ENCODE measurements around the gene PEX1.
A peak's percentile ranks its signal among the peaks of the same experiment; 100 is the strongest.
"Not testable (repeated sequence)": the region's sequence is repeated elsewhere in the genome, so short reads cannot be mapped to it uniquely, and the experiment has no call there.

Gene PEX1

DNA sequence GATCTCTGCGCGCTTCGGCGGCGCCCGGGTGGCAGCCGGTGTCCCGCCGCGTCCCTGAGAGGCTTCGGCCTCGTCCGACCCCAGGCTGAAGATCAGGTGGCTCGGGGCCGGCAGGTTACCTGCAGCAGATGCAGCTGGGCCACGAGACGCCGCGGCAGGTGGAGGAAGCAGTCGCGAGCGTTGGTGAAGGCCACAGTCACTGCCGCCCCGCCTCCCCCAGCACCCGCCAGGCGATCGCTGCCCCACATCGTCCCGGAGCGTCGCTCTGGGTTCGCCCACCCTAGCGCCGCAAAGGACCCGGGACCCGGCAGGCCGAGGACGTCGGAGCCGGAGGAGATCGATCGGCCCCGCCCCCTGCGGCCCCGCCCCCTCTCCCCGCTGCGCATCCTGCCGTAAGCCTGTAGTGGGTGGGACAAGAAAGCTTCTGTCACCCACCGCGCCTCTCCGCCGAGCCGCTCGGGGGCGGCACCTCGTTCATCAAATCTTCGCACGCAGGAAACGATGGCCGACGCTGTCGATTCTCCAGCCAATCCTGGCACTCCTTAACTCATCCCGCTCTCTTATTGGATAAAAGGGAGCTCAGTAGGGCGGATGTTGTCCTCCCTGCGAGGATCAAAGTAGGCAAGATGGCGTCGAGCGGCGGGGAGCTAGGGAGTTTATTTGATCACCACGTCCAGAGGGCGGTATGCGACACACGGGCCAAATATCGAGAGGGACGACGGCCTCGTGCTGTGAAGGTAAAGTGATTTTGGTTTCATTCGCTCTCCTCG lies at the start of gene PEX1, which contains the start of gene RBM48:
TSS of gene PEX1 (minus strand) at position 333 of the 770 bp plus-strand sequence. CDS start at position 248, 85 bp downstream.
TSS of gene RBM48 (plus strand) at position 608 of the 770 bp plus-strand sequence. CDS start at position 627, 19 bp downstream.
- DNase-seq: peak; percentile 99

- DNase-seq: no peak
Measured at GRCh38 chr7:92576296-92576695, 48.0 kb upstream of the PEX1 start.

GRCh38 chr7:92569137-92569536 lies 40.8 kb upstream of the PEX1 start:
- DNase-seq: peak; percentile 22

- DNase-seq: no peak
Measured at GRCh38 chr7:92567460-92567859, 39.1 kb upstream of the PEX1 start.

- no peak for DNase-seq
Measured at GRCh38 chr7:92563345-92563744, 35.0 kb upstream of the PEX1 start.

- no peak for DNase-seq
Measured at GRCh38 chr7:92560602-92561001, 32.3 kb upstream of the PEX1 start.

DNA sequence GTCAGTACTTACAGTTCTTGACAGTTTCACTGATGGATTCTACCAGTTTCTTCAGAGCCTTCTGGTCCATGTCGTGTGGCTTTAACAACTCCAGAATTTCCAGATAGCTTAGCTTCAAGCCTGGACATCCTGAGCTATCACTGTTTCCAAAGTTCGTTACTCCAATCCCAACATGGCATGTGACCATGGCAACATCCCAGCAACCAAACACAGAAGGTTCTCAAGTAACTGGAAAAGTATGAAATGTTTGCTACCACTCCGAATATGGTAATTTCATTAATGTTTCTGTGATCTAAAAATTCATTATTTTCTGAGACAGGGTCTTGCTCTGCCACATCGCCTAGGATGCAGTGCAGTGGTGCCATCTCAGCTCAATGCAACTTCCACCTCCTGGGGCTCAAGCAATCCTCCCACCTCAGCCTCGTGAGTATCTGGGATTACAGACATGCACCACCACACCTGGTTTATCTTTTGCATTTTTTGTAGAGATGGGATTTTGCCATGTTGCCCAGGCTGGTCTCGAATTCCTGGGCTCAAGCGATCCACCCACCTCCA lies 29.6 kb upstream of the PEX1 start:
- DNase-seq: no peak

DNA sequence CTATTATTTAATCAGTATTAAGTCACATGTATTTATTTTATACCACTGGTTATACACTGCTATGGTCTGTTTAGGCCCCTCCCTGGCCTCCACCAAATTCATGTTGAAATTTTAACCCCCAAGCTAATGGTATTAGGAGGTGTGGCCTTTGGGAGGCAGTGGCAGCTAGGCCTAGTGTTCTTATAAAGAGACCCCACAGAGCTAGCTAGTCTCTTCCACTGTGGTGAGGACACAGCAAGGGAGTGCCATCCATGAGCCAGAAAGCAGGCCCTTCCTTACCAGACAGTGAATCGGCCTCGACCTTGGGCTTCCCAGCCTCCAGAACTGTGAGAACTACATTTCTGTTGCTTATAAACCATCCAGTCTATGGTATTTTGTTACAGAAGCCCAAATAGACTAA lies 28.9 kb upstream of the PEX1 start:
- DNase-seq: no peak

- no peak for DNase-seq
Measured at GRCh38 chr7:92550194-92550593, 21.9 kb upstream of the PEX1 start.

DNA sequence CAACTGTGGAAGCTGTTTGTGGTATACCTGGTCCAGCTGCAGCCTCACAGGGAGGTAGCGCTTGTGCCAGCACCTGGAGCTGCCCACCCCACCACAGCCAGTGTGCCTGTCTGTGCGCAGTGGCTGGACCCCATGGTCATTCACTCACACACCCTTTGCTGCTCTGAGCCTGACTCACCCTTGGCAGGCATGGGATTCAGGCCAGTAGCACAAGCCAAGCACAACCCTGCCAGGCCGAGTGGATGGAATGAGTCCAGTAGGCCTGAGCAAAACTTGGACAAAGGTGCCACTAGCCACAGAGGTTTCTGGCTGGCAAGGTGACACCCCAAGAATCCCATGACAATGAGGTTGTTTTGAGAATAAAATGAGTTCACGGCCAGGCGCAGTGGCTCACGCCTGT lies 19.3 kb upstream of the PEX1 start:
- DNase-seq: no peak

GRCh38 chr7:92546856-92547497 lies 18.7 kb upstream of the PEX1 start:
- no peak for DNase-seq

- not testable (repeated sequence) for DNase-seq
Measured at GRCh38 chr7:92545116-92545515, 16.8 kb upstream of the PEX1 start.

- DNase-seq: not testable (repeated sequence)
Measured at GRCh38 chr7:92543542-92543941, 15.2 kb upstream of the PEX1 start.

GRCh38 chr7:92534572-92534971 lies 6.3 kb upstream of the PEX1 start:
- DNase-seq: no peak

- no peak for DNase-seq
Measured at GRCh38 chr7:92528958-92529264, 591 bp upstream of the PEX1 start.

DNA sequence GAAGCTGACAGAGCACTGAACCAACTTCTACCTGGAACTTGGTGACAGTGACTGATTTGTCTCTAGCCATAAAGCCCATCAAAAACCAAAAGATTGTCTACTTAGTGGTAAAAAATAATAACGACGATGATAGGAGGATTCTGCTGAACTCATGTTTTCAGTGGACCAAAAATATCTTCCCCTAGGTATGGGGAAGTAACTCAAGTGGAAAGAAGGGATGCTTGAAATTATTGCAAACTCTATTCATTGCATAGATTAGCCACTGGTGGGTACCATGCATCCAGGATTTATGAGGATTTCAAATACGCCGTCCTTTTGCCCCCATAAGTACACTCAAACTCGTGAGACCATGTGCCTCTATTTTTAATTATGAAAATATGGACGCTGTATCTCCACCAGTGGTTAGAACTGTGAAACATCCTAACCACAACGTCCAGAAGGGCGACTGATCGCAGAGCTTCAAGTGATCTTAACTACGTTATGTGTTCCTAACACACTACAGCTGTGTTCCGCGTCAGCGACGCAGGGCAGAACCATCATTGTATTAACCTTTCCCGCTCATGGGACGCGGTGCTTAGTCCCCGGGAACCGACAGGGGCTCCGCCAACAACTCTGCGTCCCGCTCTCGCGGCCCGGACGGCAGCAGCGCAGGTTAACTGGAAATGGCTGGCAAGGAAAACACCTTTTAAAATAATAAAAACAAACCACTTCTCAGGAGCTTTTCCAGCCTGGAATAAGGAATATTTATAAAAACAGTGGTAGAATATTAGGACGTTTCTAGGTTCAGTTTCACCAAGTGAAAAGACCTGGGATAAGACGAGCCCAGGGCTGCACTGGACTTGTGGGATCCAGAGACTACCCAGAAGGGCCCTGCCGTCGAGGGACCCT lies 776 bp downstream of the PEX1 start:
- DNase-seq: peak; percentile 39

- DNase-seq: no peak
Measured at GRCh38 chr7:92523110-92523509, 5.2 kb downstream of the PEX1 start.

- peak; percentile 14 for DNase-seq
Measured at GRCh38 chr7:92520024-92520423, 8.3 kb downstream of the PEX1 start.

DNA sequence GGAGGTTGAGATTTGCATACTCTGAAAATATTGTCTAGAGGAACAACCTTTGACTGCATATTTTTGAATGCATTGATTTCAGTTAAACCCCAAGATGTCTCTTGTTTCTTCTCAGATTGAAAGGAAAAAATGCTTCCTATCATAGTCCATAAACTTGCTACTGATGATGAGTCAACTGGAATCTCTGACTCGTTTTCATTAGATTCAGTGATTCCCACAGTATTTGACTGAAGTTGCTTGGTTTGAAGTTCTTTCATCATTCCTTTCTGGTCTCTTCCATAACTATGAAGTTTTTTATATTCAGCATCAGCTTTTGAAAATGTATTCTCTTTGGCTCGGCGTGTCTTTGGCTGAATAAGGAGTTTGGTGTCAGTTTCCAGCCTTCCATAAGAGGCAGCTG lies 10.7 kb downstream of the PEX1 start:
- no peak for DNase-seq

DNA sequence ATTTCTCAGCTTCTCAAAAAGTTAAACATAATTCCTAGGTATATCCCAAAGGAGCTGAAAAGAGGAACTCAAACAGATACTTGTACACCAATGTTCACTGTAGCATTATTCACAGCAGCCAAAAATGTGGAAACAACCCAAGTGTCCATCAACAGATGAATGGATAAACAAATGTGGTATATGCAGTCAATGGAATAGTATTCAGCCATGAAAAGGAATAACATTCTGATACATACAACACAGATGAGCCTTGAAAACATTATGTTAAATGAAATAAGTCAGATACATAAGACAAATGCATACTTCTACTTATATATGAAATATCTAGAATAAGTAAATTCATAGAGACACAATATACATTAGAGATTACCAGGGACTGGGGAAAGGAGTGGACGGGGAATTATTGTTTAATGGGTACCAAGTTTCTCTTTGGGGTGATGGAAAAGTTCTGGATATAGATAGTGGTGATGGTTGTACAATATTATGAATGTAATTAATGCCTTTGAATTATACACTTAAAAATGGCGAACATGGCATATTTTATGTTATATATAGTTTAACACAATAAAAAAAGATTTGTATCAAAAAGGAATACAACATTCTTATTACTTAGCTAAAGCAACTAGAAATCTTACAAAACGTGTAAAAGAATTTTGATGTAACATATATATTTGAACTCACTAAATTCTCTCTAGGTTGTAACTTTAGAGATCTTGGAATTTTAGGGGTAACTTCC lies 15.0 kb downstream of the PEX1 start:
- DNase-seq: no peak

DNA sequence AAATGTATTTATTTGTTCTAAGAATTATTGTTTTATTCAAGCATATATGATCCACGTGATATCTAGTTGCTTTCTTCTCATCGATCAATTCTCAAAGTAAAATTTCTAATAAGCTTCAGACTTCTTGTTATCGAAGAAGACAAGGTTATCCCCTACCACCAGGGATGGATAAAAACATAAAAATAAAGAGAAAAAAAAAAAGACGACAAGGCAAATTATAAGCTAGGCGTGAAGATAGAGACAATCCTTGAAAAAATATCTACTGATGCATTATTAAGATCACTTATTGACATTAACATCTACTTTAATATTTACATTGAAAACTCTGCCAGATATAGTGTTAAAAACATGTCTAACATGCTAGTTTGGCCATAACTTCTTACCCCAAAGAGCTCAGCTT lies 19.4 kb downstream of the PEX1 start:
- DNase-seq: no peak

DNA sequence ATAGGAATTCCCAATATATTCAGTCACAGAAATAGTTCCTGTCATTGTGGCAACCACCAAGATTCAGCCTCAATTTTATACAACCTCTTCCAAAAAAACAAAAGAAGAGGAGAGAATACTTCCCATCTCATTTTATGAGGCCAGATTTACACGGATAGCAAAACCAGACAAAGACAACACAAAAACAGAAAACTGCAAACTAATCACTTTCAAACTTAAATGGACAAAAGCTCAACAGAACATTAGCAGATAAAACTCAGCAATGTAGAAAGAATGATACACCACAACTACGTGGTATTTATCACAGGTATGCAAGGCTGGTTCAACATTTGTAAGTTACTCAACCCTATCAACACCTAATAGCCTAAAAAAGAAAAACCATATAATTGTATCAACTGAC lies 22.0 kb downstream of the PEX1 start:
- no peak for DNase-seq

- no peak for DNase-seq
Measured at GRCh38 chr7:92504563-92504962, 23.8 kb downstream of the PEX1 start.

Data from MV-4-11 (cell line).